Adrenal gland (tissue), 19 donors: ENCODE results near the gene TAF11L4. TPM values are rescaled to one million over a fixed set of nuclear protein-coding genes. Genes with fewer than 3 reads are reported as not detected.
"Not testable (repeated sequence)": the region's sequence is repeated elsewhere in the genome, so short reads cannot be mapped to it uniquely, and the experiment has no call there.

Source experiments
- DNase-seq, 7 donors: peaks; one replicate each; pipeline ENCODE4 v3.0.0-alpha.2; 2019 to 2020
- H3K27ac ChIP-seq, 5 donors: fragments of 200-600 bp; sonication (generic) in 4 of 5; 1 replicate in 3 of 5; 2 replicates in 2 of 5; pipeline versions ENCODE4 v1.5.1 to v1.8.0; 2016 to 2020; ENCODE audit warnings: mild to moderate bottlenecking in 1 of 5
- H3K27me3 ChIP-seq: fragments of 200-600 bp; 2 replicates; pipeline ENCODE4 v1.8.0; 2021
- H3K36me3 ChIP-seq, 2 donors: fragments of 200-600 bp; replicated peaks in 1 of 2; 1 replicate in 1 of 2; 2 replicates in 1 of 2; pipeline versions ENCODE4 v1.5.1 to v1.8.0; 2018 to 2022
- H3K4me1 ChIP-seq, 2 donors: fragments of 200-600 bp; replicated peaks in 1 of 2; 1 replicate in 1 of 2; 2 replicates in 1 of 2; pipeline versions ENCODE4 v1.5.1 to v1.8.0; 2018 to 2021
- H3K4me3 ChIP-seq, 4 donors: fragments of 200-600 bp; sonication (generic) in 3 of 4; one replicate each; pipeline ENCODE4 v1.5.1; 2016 to 2018
- H3K9me3 ChIP-seq, 3 donors: fragments of 200-600 bp; sonication (generic) in 1 of 3; replicated peaks in 1 of 3; 1 replicate in 2 of 3; 2 replicates in 1 of 3; pipeline versions ENCODE4 v1.5.1 to v1.8.0; 2016 to 2021
- POLR2A ChIP-seq, 2 donors: fragments of 450-650 bp; IDR thresholded peaks; one replicate each; pipeline ENCODE4 v1.6.1; 2017; ENCODE audit warnings: antibody characterized with exemption in 2 of 2, mild to moderate bottlenecking in 2 of 2, moderate library complexity in 1 of 2
- WGBS, 4 donors: extraction: QIAGEN DNeasy Blood & Tissue Kit in 2 of 4; methylation state at CpG; one replicate each; pipeline versions ENCODE4 v1.1.5 to v1.1.7; 2013 to 2017; 5-methylcytosine and 5-hydroxymethylcytosine counted together
- intact Hi-C, 2 donors: fragments of 100-400 bp; cut with DNase I; formaldehyde crosslinking; loops; one replicate each; pipeline versions ENCODE4 v1.14.1 to v1.15.0; 2022 to 2023
- long read RNA-seq, 10 donors: library from polyadenylated mRNA in 3 of 10; unstranded in 2 of 10; stranded (forward) in 1 of 10; transcript quantifications; one replicate each; pipeline ENCODE4 v2.0.0 and lab custom pipeline, GENCODE V29; 2021 to 2026
- polyA plus RNA-seq, 3 donors: library from polyadenylated mRNA; stranded (reverse); fragments of 200-250 nt in 2 of 3; fragments of 350-450 nt in 1 of 3; fragmentation: Illumina TruSeq in 1 of 3; extraction: RNeasy Lipid Tissue Mini Kit (QIAGEN cat#74804) in 1 of 3; gene quantifications; one replicate each; pipeline ENCODE4 v1.2.3, GENCODE V29; 2013 to 2014
- total RNA-seq, 9 donors: library from RNA; depleted of rRNA in 4 of 9; stranded (reverse); fragments of >200 nt in 4 of 9; fragments of 120-200 nt in 1 of 9; fragmentation: NEBNext Ultra II Directional in 1 of 9; extraction: Animal tissue kit (Norgen Biotek cat#: 25700) in 1 of 9; gene quantifications; one replicate each; pipeline versions ENCODE4 v1.1.0 to v1.2.4, GENCODE V29; 2013 to 2023
- TF ChIP-seq, protein P1 (sequence below), 6 experiments: fragments of 450-650 bp in 4 of 6; fragments of 200-600 bp in 2 of 6; sonication (generic) in 1 of 6; IDR thresholded peaks; 1 replicate in 5 of 6; 2 replicates in 1 of 6; pipeline versions ENCODE4 v1.5.1 to v1.8.0; 2016 to 2021; ENCODE audit warnings: antibody characterized with exemption in 6 of 6, mild to moderate bottlenecking in 2 of 6, moderate library complexity in 1 of 6
- donor health status: healthy with polysubstance abuse.
- donor health status: Bipolar disorder and iron deficiency.
- donor health status: DM: yes; HTN: yes; CAD: no.
- donor health status: DM: no; HTN: no; CAD: no.
- donor health status: DM: no; HTN: no; CAD: no.
- donor health status: DM: yes; HTN: yes; CAD: no.

Gene TAF11L4
- total RNA-seq (not detected), polyA plus RNA-seq (not detected)
- long read RNA-seq, donor 1 = 0 reads
- long read RNA-seq, donor 2 = 0 reads
- long read RNA-seq, donor 3 = 0 reads
- long read RNA-seq, donor 4 = 0 reads
- long read RNA-seq, donor 5 = 0 reads
- long read RNA-seq, donor 6 = 0 reads
- long read RNA-seq, donor 7 = 0 reads
- long read RNA-seq, donor 8 = 0 reads
- long read RNA-seq, donor 9 = 0 reads
- long read RNA-seq, donor 10 = 0 reads

DNA sequence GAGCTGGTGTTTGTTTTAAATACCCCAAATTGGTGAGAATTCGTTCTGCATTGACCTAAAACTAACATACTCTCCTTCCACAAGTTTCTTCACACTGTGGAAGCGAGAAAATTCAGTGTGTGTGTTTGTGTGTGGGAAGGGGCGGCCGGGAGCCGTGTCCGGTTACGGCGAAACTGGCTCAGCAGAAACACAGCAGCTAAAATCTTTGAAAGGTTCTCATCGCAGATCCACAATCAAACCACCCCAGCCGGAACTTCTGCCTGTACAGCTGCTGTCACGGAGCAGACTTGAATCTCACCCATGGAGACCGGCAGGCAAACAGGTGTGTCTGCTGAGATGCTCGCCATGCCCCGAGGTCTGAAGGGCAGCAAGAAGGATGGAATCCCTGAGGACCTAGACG is at the start of gene TAF11L4:
TSS of gene TAF11L4 (plus strand) at position 301 of the 400 bp plus-strand sequence.
- intact Hi-C loops, DNase-seq, H3K27me3 ChIP-seq, H3K27ac ChIP-seq, H3K36me3 ChIP-seq, H3K4me1 ChIP-seq, H3K4me3 ChIP-seq, H3K9me3 ChIP-seq: not testable (repeated sequence)
- WGBS, 4 donors = no CpG with 5 or more reads among the region's 15 CpGs

GRCh38 chr5:17475064-17475463 is 46.5 kb upstream of the TAF11L4 start:
- H3K4me1 ChIP-seq, H3K36me3 ChIP-seq, H3K4me3 ChIP-seq, H3K9me3 ChIP-seq, H3K27ac ChIP-seq, DNase-seq, intact Hi-C loops, H3K27me3 ChIP-seq: not testable (repeated sequence)

GRCh38 chr5:17477043-17477442 is 44.6 kb upstream of the TAF11L4 start:
- Histone ChIP-seq H3K4me1 (no peaks in the 10 kb centered on the region), H3K27me3 (no peaks in the 10 kb centered on the region), H3K4me3 (no peak overlapping the region), H3K36me3 (no peaks in the 10 kb centered on the region), H3K27ac (no peak overlapping the region), H3K9me3 (no peaks in the 10 kb centered on the region)
- TF ChIP-seq, protein P1, sequence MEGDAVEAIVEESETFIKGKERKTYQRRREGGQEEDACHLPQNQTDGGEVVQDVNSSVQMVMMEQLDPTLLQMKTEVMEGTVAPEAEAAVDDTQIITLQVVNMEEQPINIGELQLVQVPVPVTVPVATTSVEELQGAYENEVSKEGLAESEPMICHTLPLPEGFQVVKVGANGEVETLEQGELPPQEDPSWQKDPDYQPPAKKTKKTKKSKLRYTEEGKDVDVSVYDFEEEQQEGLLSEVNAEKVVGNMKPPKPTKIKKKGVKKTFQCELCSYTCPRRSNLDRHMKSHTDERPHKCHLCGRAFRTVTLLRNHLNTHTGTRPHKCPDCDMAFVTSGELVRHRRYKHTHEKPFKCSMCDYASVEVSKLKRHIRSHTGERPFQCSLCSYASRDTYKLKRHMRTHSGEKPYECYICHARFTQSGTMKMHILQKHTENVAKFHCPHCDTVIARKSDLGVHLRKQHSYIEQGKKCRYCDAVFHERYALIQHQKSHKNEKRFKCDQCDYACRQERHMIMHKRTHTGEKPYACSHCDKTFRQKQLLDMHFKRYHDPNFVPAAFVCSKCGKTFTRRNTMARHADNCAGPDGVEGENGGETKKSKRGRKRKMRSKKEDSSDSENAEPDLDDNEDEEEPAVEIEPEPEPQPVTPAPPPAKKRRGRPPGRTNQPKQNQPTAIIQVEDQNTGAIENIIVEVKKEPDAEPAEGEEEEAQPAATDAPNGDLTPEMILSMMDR (IDR thresholded peaks at IDR 0.05) = no peak
- no peak for TF ChIP-seq POLR2A (IDR thresholded peaks at IDR 0.05)
- 73 to 78% (median 76%) methylated on average over 3 of the region's 3 CpGs for WGBS, 4 donors
- intact Hi-C loops = no loop called here
- DNase-seq = no peak

DNA sequence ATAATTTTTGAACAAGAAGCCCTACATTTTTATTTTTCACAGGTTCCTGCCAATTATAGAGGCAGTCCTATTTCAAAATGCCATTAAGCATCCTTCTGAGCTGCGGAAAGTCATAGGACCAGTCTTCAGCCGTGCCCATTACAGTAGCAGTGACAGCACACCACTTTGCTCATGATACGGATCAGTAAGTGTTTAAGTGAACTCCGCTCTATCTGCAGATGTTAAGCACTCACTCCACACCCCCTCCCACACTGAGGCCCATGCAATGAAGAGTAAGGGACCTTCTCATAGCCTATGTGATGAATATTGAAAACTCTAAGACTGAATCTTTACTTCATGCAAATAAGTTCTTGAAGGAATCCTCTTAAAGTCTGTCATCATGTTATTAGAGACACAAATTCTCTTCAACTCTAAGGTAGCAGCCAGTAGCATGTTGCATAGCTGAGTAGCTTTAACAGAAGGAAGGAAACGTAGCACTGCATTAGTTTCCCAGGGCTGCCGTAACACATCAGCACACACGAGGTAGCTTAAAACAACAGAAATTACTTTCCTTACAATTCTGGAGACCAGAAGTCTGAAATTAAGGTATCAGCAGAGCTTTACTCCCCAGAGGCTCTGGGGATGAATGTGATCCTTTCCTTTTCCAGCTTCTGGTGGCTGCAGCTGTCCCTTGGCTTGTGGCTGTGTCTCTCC is 43.9 kb upstream of the TAF11L4 start:
- intact Hi-C loops = no loop called here
- no peak overlapping the region for H3K27ac ChIP-seq
- no peak for DNase-seq
- H3K4me3 ChIP-seq = no peak overlapping the region
- H3K9me3 ChIP-seq = no peaks in the 10 kb centered on the region
- H3K27me3 ChIP-seq = no peaks in the 10 kb centered on the region
- TF ChIP-seq POLR2A (IDR thresholded peaks at IDR 0.05) = no peak
- TF ChIP-seq, protein P1 (IDR thresholded peaks at IDR 0.05) = no peak
- 62 to 83% (median 66%) methylated on average over 7 of the region's 7 CpGs for WGBS, 4 donors
- H3K36me3 ChIP-seq = no peaks in the 10 kb centered on the region
- no peaks in the 10 kb centered on the region for H3K4me1 ChIP-seq

GRCh38 chr5:17481378-17481777 is 40.2 kb upstream of the TAF11L4 start:
- intact Hi-C loops = no loop called here
- TF ChIP-seq, protein P1 (IDR thresholded peaks at IDR 0.05) = no peak
- no peak for TF ChIP-seq POLR2A (IDR thresholded peaks at IDR 0.05)
- Histone ChIP-seq H3K36me3 (no peaks in the 10 kb centered on the region), H3K4me1 (no peaks in the 10 kb centered on the region), H3K27me3 (no peaks in the 10 kb centered on the region), H3K9me3 (no peaks in the 10 kb centered on the region), H3K4me3 (no peak overlapping the region), H3K27ac (no peak overlapping the region)
- 68 to 77% (median 74%) methylated on average over 4 of the region's 4 CpGs for WGBS, 4 donors
- DNase-seq = no peak
